ENCODE data around the gene FAS. TPM values are rescaled to one million over a fixed set of nuclear protein-coding genes. Genes with fewer than 3 reads are reported as not detected.

The FAS gene
- 49.0 and 95.9 TPM in 2 replicates for total RNA-seq

- H3K4me3 ChIP-seq (ENCODE audit: low read depth, low read length), result peak within 1 kb of the TSS; percentile 89
- DNase-seq (ENCODE audit: low read depth), result peak; percentile 68
- TF ChIP-seq CTCF (IDR thresholded peaks at IDR 0.05; ENCODE audit: insufficient read depth, low read depth, low read length), result no peak
Measured at GRCh38 chr10:88990384-88991160, at the start of gene FAS. TSS of gene FAS (plus strand) at chr10:88990798. CDS start at chr10:88990877, 79 bp downstream.

- no peak for DNase-seq (ENCODE audit: low read depth)
- no peak overlapping the region for H3K4me3 ChIP-seq (ENCODE audit: low read depth, low read length)
- no peak for TF ChIP-seq CTCF (IDR thresholded peaks at IDR 0.05; ENCODE audit: insufficient read depth, low read depth, low read length)
Measured at GRCh38 chr10:88941026-88941425, 49.6 kb upstream of the FAS start.

- no peak for DNase-seq (ENCODE audit: low read depth)
- no peak for TF ChIP-seq CTCF (IDR thresholded peaks at IDR 0.05; ENCODE audit: insufficient read depth, low read depth, low read length)
- no peak overlapping the region for H3K4me3 ChIP-seq (ENCODE audit: low read depth, low read length)
Measured at GRCh38 chr10:88943778-88944177, 46.8 kb upstream of the FAS start.

GRCh38 chr10:88944813-88945212 lies 45.8 kb upstream of the FAS start:
- no peak overlapping the region for H3K4me3 ChIP-seq (ENCODE audit: low read depth, low read length)
- DNase-seq (ENCODE audit: low read depth), result no peak
- TF ChIP-seq CTCF (IDR thresholded peaks at IDR 0.05; ENCODE audit: insufficient read depth, low read depth, low read length), result no peak

- TF ChIP-seq CTCF (IDR thresholded peaks at IDR 0.05; ENCODE audit: insufficient read depth, low read depth, low read length), result no peak
- H3K4me3 ChIP-seq (ENCODE audit: low read depth, low read length), result no peak overlapping the region
- DNase-seq (ENCODE audit: low read depth), result no peak
Measured at GRCh38 chr10:88946200-88946599, 44.4 kb upstream of the FAS start.

GRCh38 chr10:88946965-88947590 lies 43.5 kb upstream of the FAS start:
- peak; percentile 82 for DNase-seq (ENCODE audit: low read depth)
- no peak for TF ChIP-seq CTCF (IDR thresholded peaks at IDR 0.05; ENCODE audit: insufficient read depth, low read depth, low read length)
- H3K4me3 ChIP-seq (ENCODE audit: low read depth, low read length), result no peak overlapping the region

All from fibroblast of villous mesenchyme (primary cell).